Fibroblast of skin of abdomen (primary cell): ENCODE data around the gene IL1RAPL1.
A peak's percentile ranks its signal among the peaks of the same experiment; 100 is the strongest.

Source experiments
- DNase-seq: peaks from one replicate; pipeline ENCODE4 v3.0.0-alpha.2; 2013

Gene IL1RAPL1

DNA sequence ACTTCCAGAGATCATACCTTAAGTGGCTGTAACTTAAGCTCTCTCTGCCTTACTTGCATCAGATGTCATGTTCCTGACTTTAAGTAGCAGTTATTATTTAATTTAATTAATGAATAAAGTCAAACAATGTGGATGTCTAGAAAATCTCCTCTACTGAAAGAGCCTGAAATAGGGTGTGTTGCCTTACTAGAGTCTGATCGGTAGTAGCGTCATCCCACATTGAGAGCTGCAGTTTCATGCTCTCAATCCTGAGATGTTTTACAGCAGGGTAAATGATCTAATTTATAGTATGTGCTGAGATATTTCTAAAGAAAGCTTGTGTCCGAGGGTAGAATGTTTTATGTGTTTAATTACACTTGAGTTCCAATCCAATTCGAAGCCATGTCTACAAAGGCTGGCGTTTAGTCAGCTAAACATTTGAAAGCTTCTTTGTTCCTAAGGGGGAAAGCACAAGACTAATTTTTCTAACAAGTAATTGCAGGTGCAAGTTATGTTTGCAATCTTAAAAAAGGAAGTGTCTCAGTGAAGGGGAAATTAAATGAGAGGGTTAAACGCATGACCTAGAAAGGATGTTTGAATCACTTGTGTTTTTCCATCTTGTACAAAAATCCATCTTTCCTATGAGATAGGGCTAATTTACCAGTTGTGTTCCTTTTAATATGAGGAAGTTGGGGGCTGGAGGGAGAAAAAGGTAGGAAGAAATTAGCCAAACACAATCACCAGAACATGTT is 1237.1 kb downstream of the IL1RAPL1 start:
- DNase-seq, result no peak

DNA sequence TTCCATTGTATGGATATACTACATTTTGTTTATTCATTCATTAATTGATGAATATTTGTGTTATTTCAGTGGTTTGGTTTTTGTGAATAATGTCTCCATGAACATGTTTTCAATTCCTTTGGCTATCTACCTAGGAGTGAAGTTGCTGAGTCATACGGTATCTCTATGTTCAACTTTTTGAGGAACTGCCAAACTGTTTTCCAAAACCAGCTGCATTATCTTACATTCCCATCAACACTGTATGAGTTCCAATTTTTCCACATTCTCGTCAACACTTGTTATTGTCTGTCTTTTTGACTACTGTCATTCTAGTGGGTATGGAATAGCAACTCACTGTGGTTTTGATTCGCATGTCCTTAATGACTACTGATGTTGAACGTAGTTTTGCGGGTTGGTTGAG is 1239.5 kb downstream of the IL1RAPL1 start:
- peak; percentile 48 for DNase-seq

DNA sequence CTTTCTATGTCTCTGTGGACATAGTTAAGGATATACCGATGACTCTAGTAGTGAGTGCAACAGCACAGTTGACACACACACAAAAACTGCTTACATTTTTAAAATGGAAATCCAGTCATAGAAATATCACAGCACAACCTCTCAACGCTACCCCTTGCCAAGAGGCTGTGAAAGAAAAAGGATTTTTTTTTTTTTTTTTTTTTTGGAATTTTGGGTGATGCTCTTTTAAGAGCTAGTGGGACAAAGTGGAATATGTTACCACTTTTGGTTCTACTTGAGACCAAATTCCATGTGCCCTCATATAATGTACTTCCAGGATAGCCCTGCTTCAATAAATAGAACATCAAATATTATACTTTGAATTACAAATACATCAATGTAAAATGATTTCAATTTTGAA is 1247.1 kb downstream of the IL1RAPL1 start:
- DNase-seq, result no peak

DNA sequence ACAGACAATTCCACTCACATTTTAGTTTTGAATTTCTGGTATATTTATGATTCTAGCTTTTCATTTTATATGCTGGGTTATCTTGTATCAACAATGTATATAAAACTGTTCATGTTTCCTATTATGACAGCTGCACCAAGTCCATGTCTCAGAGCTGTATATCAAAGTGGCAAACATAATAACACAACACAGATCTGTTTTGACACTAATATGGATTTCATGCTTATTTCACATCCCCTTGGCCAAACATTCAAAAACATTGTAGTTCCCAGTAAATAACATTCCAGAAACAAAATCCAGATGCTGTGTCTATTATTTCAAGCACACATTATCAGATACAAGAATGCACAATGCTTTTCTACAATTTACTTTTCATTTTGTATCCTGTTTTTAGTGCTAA is 1247.5 kb downstream of the IL1RAPL1 start:
- no peak for DNase-seq

DNA sequence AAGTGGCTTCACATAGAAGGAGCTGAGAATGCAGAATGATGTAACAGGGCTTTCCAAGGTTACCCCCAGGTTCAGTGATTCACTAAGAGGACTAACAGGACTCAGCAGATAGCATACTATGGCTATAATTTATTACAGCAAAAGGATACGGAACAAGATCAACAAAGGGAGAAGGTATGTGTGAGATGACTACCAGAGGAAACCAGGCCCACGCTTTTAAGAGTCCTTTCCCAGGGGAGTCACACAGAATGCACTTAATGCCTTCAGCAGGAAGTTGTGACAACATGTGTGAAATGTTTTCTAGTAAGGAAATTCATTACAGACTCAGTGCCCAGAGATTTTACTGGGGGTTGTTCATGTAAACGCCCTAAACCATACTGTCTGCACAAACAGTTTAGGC is 1254.5 kb downstream of the IL1RAPL1 start:
- peak; percentile 49 for DNase-seq

DNA sequence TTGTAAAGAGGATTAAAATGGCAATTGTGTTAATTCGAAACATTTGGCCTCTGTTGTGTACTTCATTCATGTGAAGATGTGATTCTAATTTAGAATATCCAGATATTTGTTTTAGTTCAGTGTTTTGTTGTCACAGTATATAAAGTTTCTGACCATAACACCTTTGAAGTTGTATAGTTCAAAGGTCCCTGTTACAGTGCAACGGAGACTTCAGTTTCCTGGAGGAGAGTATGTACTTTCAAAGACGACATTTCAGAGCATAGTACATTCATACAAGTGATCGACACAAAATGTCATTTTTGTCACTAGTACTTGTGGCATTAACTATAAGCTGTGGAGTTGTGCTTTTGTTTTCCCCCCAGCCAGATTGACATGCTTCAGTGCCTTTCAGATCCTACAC is 1255.3 kb downstream of the IL1RAPL1 start:
- DNase-seq, result no peak

DNA sequence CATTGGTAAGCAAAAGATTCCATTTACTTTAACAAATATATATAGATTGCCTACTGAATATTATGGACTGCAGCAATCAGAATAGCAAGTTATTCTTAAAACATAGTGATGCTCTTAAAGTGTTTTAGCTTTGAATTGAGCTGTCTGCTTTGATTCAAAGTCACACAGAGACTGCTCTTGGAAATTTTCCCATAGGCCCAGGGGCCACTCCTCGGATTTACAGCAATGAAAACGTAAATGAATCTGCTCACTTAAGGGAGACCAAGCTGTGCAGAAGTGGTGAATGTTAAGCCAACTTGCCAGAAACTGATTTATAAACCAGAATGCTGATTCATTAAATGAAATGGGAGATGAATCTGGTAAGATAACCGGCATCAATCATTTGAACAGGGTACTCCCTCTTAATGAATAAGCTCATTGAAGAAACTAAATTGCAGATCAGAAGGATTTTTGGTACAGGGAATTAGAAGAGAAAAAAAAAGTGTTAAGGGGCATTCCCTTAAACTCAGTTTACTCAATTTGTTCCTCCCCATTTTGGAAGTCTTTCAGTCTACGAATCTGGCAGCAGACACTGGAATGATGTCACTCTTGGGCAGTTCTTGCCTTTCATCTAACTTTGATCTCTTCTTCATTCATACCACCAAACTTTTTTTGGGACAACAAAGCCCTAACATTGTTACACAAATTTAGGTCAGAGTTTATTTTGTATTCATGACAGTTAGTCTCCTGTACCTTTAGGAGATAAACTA is 1264.8 kb downstream of the IL1RAPL1 start:
- DNase-seq, result no peak

DNA sequence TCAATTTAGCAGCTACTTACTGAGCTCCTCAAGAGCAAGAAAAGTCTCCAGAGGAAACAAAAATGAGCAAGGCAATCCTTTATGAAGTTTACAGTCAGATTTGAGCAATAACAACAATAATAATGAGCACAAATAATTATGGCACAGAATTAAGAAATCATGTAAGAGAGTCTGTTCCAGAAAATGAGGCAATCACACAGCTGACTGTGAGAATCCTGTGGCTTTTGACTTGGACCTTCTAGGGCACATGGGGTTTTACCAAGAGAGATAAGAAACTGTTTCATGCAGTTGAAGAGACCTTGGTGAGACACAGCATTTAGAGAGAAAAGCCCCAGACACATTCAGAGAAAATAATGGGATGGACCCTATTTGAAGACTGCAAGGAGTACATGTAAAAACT is 1265.5 kb downstream of the IL1RAPL1 start:
- DNase-seq, result no peak

DNA sequence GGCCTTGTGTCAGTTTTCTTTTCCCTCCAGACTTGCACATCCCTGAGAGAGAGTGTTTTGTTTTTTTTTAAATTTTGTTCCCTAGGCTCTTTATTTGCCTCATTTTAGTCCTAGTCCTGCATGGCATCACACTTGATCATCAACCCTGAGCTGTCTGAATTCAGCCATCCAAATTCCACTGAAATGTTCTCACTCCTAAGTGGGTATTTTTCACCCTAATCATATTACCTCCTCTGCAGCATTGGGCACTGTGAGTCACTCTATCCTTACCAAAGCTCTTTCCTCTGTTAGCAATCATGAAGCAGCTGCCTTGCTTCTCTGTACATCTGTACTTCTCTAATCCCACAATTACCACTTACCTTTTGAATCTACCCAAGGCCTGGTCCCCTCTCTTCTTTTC is 1271.5 kb downstream of the IL1RAPL1 start:
- peak; percentile 39 for DNase-seq

DNA sequence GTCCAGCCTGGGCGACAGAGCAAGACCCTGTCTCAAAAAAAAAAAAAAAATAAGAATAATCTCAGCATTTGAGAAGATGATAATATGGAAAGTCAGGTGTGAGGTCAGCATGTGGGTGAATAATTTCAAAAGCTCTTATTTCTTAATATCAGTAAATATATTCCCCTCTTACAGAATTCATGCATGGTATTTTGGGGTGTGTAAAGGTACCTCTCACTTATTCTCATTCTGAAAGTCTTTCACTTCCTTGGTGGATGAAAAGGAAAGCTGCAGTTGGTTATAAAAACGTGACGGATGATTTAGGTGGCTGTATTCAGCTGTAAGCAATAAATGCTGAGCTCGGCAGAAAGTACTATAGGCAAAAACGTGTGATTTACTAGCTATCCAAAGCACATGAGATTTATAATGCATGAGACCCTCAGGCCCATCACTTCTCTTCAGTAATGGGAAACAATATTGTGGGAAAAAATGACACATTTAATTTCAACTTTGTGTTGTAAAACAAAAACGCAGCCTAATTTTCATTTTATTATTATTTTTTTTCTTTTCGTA is 1275.0 kb downstream of the IL1RAPL1 start:
- no peak for DNase-seq

DNA sequence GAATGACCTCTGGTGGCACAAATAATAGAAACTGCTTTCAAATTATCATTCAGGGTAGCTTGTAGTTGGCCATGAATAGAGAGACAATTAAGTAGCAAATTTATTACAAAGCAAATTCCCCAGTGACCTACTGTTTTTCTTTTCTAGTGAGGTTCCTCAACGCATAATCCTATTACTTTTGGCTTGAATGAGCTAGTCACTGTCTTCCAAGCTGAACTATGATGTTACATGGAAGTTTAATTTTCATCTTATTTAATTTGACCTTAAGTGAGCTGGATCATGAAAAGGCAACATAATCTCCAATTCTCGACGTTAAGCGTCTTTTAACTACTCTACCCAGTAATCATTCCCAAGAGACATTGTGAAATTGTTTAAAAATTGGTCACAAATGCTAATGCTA is 1280.7 kb downstream of the IL1RAPL1 start:
- DNase-seq, result no peak

DNA sequence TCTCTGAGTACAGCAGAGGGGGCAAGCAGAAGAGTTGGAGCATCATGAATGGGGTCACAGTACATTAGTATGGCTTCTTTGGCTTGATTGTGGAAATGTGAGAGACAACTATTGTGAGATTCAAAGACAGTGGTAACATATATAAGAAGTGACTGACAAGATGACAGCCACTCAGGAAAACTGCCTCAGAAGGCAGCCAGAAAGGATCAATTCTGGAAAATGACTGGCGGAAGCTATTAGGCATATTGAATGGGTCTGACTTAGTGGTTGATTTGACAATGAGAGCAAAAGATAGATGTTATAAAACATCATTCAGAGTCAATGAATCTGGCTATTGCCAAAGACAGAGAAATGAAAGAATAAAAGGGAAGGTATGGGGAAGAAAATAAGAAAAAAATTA is 1282.6 kb downstream of the IL1RAPL1 start:
- no peak for DNase-seq

DNA sequence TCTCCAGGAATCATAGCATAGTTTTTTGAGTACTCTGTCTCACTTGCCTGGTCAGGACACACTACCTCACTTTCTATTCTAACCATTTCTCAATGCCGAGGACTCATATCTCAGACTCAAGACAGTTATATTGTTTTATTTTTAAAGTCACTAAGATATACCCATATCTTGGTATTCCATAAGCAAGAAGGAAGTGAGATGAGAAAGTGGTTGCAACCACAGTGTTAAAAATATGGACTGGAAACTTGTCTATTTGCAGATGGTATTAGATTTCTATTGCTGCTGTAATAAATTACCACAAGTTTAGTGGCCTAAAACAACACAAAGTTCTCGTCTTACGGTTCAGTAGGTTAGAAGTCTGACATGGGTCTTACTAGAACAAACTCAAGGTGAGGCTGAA is 1283.4 kb downstream of the IL1RAPL1 start:
- no peak for DNase-seq

DNA sequence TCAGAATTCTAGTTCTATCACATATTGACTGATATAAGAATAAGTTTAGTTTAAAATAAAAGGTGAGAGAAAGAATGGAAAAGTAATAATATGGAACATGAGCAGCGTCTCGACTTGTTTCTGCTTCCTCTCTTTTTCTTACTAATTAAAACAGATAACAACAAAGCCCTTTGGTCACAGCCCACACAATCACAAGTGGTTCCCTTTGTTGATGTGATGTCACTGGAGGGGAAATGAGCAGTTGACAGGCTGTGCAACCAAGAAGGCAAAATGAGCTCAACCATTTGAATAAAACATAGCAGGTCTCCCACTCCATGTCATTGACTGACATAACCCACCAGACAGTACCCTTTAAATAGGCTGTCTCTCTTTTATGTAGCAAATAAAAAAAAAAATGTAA is 1285.6 kb downstream of the IL1RAPL1 start:
- no peak for DNase-seq

DNA sequence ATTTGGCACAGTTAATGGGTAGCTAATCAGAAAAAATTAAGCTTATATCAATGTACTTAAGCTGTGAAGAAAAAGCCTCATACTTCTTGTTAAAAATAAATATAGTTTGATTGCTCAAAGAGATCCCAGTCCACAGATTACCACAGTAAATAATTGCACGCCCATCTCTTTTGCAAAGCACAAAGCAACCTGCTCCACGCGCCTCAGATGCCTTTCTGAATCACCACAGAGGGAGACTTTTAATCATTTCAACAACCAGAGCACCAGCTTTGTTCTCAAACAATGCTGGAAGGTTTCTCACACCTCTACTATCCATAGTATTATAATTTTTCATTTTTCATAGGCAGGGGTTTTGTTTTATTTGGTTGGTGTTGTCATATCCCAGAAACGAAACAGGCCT is 1289.5 kb downstream of the IL1RAPL1 start:
- no peak for DNase-seq

DNA sequence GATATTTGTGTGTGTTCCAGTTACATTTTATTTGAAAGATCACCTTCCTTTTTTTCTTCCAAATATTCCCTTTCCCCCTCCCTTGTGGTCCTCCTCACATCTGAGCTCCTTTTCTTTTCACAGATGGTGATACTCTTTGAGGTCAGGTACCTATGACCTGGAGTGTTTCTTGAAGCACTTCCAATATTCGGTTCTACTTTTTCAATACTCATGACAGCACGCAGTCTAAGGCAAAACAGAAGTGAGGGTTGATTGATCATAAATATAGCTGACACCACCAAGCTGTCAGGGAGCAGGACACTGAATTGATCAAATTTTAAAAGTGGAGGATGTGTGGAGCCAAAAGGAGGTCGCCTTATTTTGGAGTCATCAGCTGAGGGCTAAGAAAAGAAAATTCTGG is 1293.7 kb downstream of the IL1RAPL1 start:
- DNase-seq, result no peak

DNA sequence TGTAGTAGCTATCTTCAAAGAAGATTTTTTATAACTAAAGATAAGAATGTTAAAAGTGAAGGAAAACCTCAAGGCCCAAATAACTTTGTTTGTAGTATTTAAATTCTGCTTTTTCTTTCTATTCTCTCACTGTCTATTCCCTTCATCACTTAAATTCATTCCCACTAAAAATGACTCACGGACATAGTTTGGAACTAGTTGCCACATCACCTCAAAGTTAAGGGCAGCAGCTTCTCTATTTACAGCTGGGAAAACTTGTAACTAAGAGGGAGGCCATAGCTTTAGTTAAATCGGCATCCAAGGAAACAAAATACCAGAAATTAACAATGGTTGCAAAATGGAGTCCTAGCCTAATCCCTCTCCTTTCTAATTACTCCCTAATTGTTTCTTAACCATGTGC is 1302.8 kb downstream of the IL1RAPL1 start:
- DNase-seq, result no peak

DNA sequence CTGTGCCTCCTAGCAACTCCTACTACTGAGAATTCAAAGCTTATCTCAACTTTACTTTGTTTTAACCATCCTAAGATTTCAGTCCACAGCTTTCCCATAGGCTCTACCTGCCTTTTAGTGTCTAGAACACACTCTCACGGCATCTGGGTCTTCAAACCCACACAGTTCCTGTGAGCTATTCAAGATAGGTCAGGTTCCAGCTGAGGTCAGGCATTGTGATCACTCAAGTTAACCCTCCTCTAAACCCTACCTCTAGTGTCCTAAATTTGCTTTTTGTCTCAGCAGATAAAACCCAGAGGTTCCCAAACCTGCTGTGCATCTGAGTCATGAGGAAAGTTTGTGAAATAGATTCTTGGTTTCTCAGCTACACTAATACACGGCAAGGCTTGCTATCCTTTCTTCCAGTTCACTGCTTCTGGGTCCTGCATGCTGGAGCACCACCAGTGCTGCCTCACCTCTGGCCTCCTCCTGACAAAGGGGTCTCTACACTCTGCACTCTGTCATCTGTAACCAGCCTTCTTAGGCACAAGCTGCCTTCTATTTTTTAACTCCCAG is 1303.5 kb downstream of the IL1RAPL1 start:
- DNase-seq, result no peak

DNA sequence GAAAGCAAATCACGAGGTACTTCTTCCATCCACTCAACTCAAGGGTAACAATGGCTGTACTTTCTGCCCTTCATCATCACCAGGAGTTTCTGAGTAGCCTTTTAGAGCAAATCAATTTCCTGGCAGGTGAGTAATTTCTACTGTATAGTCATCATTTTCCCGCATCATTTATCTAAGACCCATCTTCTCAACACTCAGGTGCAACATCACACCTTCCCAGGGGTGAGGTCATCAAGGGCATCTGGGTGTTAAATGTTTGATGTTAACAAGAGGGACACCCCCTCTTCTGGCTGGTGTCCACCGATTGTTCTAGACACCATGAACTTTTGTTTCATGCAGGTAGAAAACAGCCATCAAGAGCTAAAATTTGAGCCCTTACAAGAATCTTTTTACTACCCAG is 1314.8 kb downstream of the IL1RAPL1 start:
- no peak for DNase-seq

DNA sequence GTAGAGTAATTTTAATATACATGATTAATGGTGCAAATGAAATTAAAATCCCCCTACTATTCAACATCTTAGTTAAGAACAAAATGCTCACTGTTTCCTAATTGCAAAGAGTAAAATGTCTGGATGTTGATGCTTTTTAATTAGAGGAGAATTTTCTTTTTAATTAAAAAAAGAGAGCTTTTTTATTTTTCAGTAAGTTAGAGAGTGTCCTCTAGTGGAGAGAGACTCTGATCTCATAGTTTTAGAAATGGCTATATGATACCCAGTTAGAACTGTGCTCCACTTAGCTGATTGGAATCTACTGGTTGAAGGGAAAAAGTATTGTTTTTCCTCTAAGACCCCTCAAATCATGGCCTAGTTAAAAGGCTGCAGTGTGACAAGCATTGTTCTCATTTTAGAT is 1316.1 kb downstream of the IL1RAPL1 start:
- no peak for DNase-seq

DNA sequence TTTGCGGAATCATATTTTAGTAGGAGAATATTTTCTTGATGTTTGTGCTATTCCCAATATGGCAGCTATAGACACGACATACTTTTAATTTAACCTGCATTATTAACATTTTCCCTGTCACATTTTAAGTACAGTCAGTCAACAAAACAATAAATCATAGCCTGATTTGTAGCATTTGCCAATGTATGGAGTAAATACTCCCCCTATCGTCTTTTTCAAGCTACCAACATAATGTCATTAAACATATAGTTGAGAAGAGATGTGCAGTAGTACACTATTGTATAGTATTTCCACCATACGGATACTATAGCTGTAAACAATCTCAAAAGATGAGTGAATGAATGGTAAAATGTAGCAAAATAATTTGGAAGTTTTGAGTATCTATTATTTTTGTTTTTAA is 1324.4 kb downstream of the IL1RAPL1 start:
- DNase-seq, result no peak

DNA sequence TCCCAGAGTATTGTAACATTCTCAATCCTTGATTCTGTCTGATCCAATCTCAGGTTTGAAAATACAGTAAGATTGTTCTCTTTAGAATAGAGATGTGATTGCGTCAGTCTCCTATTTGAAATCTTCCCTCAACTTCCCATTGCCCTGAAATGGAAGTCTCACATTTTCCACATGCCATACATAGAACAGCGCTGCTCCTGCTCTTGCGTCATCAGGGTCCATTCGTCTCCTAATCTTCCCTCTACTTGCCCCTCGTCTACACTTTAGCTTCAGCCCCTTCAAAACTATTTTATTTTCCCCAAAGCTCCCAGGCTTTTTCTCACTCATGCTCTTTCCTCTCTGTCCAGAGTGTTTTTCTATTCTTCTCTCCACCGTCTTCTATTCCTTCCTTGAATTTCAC is 1326.4 kb downstream of the IL1RAPL1 start:
- no peak for DNase-seq

DNA sequence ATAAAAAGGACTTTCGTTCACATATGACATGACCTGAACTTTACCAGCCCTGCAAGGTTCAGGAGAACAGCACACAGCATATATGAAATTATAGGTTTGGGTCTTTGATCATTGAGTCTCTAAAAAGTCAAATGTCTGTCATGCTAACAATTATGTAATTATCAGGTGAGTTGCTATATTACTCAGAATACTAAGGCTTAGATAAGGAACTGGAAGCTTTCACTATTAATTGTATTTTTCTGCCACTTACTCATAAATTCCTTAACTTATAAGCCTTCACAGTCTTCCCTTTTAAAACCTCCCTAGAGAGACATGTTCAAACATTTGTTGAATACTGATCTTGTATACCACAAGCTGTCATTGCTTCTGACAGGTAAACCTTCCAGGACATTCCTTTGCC is 1335.4 kb downstream of the IL1RAPL1 start:
- DNase-seq, result no peak

DNA sequence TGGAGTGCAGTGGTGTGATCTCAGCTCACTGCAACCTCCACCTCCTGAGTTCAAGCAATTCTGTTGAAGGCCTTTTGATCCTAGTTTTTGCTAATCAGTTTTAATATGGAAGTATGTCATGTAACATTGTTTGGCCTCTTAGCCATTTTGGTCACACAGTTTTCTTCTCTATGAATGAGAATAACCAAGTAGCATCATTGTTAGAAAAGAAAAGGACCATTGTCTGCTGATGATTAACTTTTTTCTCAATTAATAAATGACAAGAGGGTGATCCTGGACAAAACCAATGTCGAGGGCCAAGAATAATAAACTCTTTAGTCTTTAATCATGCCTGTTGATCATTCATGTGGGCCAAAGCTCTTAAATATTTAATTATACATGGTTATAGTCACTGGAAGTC is 1338.8 kb downstream of the IL1RAPL1 start:
- no peak for DNase-seq
